Measurements from ENCODE around the gene GALNT4. TPM values are rescaled to one million over a fixed set of nuclear protein-coding genes. Genes with fewer than 3 reads are reported as not detected.

Gene GALNT4
- total and polyA plus RNA-seq, 2 of the 13 experiments (the other 11 are each of a cell fraction or from before 2014, with no cell fraction given) = 4.9 to 6.8 TPM

GRCh38 chr12:89521364-89522223 lies 3.0 kb downstream of the GALNT4 start (continued):
- TF ChIP-seq UBTF (CRISPR knock-in tag; IDR thresholded peaks at IDR 0.05) (no peak), TBP (CRISPR knock-in tag; IDR thresholded peaks at IDR 0.05) (no peak), ZNF567 (CRISPR knock-in tag; IDR thresholded peaks at IDR 0.05; ENCODE audit: borderline replicate concordance) (no peak), ZNF556 (CRISPR knock-in tag; IDR thresholded peaks at IDR 0.05; ENCODE audit: borderline replicate concordance) (no peak), ZNF441 (CRISPR knock-in tag; IDR thresholded peaks at IDR 0.05; ENCODE audit: borderline replicate concordance) (no peak), NCOR1 (IDR thresholded peaks at IDR 0.05; ENCODE audit: borderline replicate concordance, low read length) (peak; percentile 22; the same call in 1 of the 2 replicates), ZNF274 (CRISPR knock-in tag; IDR thresholded peaks at IDR 0.05) (no peak), KDM5A (IDR thresholded peaks at IDR 0.05; ENCODE audit: borderline replicate concordance, low read length) (no peak), ZBTB46 (CRISPR knock-in tag; IDR thresholded peaks at IDR 0.05; ENCODE audit: borderline replicate concordance) (no peak), RXRB (CRISPR knock-in tag; IDR thresholded peaks at IDR 0.05; ENCODE audit: borderline replicate concordance) (no peak), FOXP4 (CRISPR knock-in tag; IDR thresholded peaks at IDR 0.05) (0 out of 2 replicates have a peak, but pooled peaks have one; percentile 21), TRIM24 (CRISPR knock-in tag; IDR thresholded peaks at IDR 0.05) (no peak), SAFB2 (CRISPR knock-in tag; IDR thresholded peaks at IDR 0.05; ENCODE audit: borderline replicate concordance, low read depth) (no peak), IRF9 (CRISPR knock-in tag; IDR thresholded peaks at IDR 0.05; ENCODE audit: borderline replicate concordance) (no peak), MAFK (conservative IDR thresholded peaks at IDR 0.05 in 1 of 2, IDR thresholded peaks at IDR 0.05 in 1 of 2; ENCODE audit: low read length in 2 of 2) (peak; percentile 48 to 63), TCF7L2 (IDR thresholded peaks at IDR 0.05; ENCODE audit: low read depth, low read length) (no peak), ATF7-NPFF (CRISPR knock-in tag; IDR thresholded peaks at IDR 0.05; ENCODE audit: low read depth) (no peak), SOX5 (CRISPR knock-in tag; IDR thresholded peaks at IDR 0.05; ENCODE audit: borderline replicate concordance) (0 out of 2 replicates have a peak, but pooled peaks have one; percentile 29), PHF5A (CRISPR knock-in tag; IDR thresholded peaks at IDR 0.05; ENCODE audit: low read depth, unreplicated experiment) (no peak), ZNF691 (CRISPR knock-in tag; IDR thresholded peaks at IDR 0.05; ENCODE audit: borderline replicate concordance, low read depth) (no peak), ERF (CRISPR knock-in tag; IDR thresholded peaks at IDR 0.05) (no peak)
